ENCODE data around the gene CASP8. TPM values are rescaled to one million over a fixed set of nuclear protein-coding genes. Genes with fewer than 3 reads are reported as not detected.

Gene CASP8
- total RNA-seq, 4 donors from 2014 or later, result 2.6 to 111 (median 20.7) TPM

GRCh38 chr2:201264472-201265173 lies 4.3 kb downstream of the CASP8 start:
- H3K9me3 ChIP-seq, result no peaks in the 10 kb centered on the region
- H3K27me3 ChIP-seq, result no peaks in the 10 kb centered on the region
- H3K36me3 ChIP-seq, result no peaks in the 10 kb centered on the region
- DNase-seq, result no peak
- no peak overlapping the region for H3K27ac ChIP-seq
- H3K4me3 ChIP-seq, result no peak overlapping the region
- intact Hi-C loops (cut with DNase I; ENCODE audit: low total_unique reads), result no loop called here
- TF ChIP-seq, protein P1, sequence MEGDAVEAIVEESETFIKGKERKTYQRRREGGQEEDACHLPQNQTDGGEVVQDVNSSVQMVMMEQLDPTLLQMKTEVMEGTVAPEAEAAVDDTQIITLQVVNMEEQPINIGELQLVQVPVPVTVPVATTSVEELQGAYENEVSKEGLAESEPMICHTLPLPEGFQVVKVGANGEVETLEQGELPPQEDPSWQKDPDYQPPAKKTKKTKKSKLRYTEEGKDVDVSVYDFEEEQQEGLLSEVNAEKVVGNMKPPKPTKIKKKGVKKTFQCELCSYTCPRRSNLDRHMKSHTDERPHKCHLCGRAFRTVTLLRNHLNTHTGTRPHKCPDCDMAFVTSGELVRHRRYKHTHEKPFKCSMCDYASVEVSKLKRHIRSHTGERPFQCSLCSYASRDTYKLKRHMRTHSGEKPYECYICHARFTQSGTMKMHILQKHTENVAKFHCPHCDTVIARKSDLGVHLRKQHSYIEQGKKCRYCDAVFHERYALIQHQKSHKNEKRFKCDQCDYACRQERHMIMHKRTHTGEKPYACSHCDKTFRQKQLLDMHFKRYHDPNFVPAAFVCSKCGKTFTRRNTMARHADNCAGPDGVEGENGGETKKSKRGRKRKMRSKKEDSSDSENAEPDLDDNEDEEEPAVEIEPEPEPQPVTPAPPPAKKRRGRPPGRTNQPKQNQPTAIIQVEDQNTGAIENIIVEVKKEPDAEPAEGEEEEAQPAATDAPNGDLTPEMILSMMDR (IDR thresholded peaks at IDR 0.05), result no peak
- no peak for TF ChIP-seq POLR2A (IDR thresholded peaks at IDR 0.05)
- H3K4me1 ChIP-seq, result no peaks in the 10 kb centered on the region

- Histone ChIP-seq H3K27ac (no peak overlapping the region), H3K4me3 (no peak overlapping the region), H3K9me3 (no peaks in the 10 kb centered on the region), H3K27me3 (no peaks in the 10 kb centered on the region), H3K4me1 (no peaks in the 10 kb centered on the region), H3K36me3 (no peaks in the 10 kb centered on the region)
- DNase-seq, result no peak
- TF ChIP-seq POLR2A (IDR thresholded peaks at IDR 0.05), result no peak
- TF ChIP-seq, protein P1 (IDR thresholded peaks at IDR 0.05), result no peak
- intact Hi-C loops (cut with DNase I; ENCODE audit: low total_unique reads), result no loop called here
Measured at GRCh38 chr2:201266629-201267028, 6.3 kb downstream of the CASP8 start.

DNA sequence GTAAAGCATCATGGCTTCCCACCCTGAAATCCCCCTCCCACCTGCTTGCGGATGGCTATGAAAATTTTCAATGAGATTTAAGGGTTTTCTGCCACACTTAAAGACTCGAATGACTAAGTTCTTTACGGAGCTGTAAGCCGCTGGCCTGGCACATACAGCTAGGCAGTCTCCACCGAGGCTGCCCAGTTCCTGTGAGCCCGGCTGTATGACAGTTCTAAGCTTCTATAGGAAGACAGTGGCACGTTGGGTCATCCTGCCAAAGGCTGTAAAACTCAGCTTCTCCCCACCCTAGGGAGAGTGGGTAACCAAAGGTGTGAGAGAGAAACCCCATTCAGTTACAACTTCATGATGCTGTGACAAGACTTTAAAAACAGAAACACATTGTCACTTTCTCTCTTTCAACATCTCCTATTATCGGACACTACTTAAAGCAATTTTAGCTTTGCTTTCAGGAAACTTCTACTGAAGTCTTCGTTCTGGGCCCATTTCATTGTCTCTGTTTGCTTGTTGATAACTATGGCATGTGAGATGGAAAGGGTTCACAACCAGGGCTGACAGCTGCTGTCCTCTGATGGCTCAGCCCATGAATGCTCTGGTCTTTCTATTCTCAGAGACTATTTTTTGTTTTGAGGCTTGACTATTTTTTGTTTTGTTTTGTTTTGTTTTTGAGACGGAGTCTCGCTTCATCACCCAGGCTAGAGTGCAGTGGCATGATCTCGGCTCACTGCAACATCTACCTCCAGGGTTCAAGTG lies 7.1 kb downstream of the CASP8 start:
- Histone ChIP-seq H3K9me3 (no peaks in the 10 kb centered on the region), H3K4me3 (no peak overlapping the region), H3K4me1 (no peaks in the 10 kb centered on the region), H3K27ac (no peak overlapping the region), H3K27me3 (no peaks in the 10 kb centered on the region), H3K36me3 (no peaks in the 10 kb centered on the region)
- TF ChIP-seq POLR2A (IDR thresholded peaks at IDR 0.05), result no peak
- TF ChIP-seq, protein P1 (IDR thresholded peaks at IDR 0.05), result no peak
- intact Hi-C loops (cut with DNase I; ENCODE audit: low total_unique reads), result no loop called here
- DNase-seq, result no peak

GRCh38 chr2:201269764-201270163 lies 9.4 kb downstream of the CASP8 start:
- H3K36me3 ChIP-seq, result no peaks in the 10 kb centered on the region
- no peaks in the 10 kb centered on the region for H3K4me1 ChIP-seq
- intact Hi-C loops (cut with DNase I; ENCODE audit: low total_unique reads), result no loop called here
- no peak for DNase-seq
- no peak overlapping the region for H3K27ac ChIP-seq
- no peak for TF ChIP-seq POLR2A (IDR thresholded peaks at IDR 0.05)
- TF ChIP-seq, protein P1 (IDR thresholded peaks at IDR 0.05), result no peak
- no peaks in the 10 kb centered on the region for H3K9me3 ChIP-seq
- no peak overlapping the region for H3K4me3 ChIP-seq
- no peaks in the 10 kb centered on the region for H3K27me3 ChIP-seq

DNA sequence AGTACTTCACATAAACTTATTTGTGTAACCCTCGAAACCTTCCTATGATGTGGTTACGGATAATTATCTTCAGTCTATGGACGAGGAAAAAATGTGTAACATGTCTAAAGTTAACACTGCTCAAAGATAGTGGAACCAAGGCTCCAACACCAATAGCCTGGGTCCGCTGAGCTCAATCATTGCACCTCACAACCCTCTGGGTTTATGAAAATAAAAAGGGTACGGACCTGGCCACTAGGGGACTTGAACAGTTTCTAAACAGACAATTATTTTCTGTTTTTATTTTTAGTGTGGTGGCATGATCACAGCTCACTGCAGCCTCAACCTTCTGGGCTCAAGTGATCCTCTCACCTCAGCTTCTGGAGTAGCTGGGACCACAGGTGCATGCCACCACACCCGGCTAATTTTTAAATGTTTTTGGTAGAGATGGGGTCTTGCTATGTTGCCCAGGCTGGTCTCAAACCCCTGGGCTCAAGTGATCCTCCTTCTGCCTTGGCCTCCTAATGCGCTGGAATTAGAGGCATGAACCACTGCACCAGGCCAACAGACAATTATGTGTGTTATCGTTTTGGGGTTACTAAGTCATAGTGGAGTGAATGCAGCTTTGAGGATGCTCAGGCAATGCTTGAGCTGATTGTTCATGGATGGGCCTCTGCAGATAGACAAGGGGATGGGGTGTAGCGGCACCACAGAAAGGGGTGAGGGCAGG lies 10.1 kb downstream of the CASP8 start:
- intact Hi-C loops (cut with DNase I; ENCODE audit: low total_unique reads), result no loop called here
- Histone ChIP-seq H3K36me3 (no peaks in the 10 kb centered on the region), H3K4me1 (no peaks in the 10 kb centered on the region), H3K9me3 (no peaks in the 10 kb centered on the region), H3K27ac (no peak overlapping the region), H3K27me3 (no peaks in the 10 kb centered on the region), H3K4me3 (no peak overlapping the region)
- DNase-seq, result no peak
- TF ChIP-seq POLR2A (IDR thresholded peaks at IDR 0.05), result no peak
- TF ChIP-seq, protein P1 (IDR thresholded peaks at IDR 0.05), result no peak
